AG09309 (cell line): Measurements from ENCODE around the gene MRE11.
"Not testable (repeated sequence)": the region's sequence is repeated elsewhere in the genome, so short reads cannot be mapped to it uniquely, and the experiment has no call there.

Experiments
- DNase-seq: peaks from one replicate; pipeline ENCODE4 v3.0.0-alpha.2; 2010; ENCODE audit warnings: low read depth
- H3K4me3 ChIP-seq: 2 replicates; pipeline ENCODE4 v1.5.1; 2011; ENCODE audit warnings: mild to moderate bottlenecking, low read depth, low read length, moderate library complexity; ENCODE audit not compliant: control insufficient read depth
- TF ChIP-seq, protein P1 (sequence below): IDR thresholded peaks from 2 replicates; pipeline ENCODE4 v1.5.1; 2011; ENCODE audit warnings: mild to moderate bottlenecking, low read depth, low read length, inconsistent platforms; ENCODE audit not compliant: insufficient read depth, control insufficient read depth; ENCODE audit errors: missing control alignments

MRE11 gene

DNA sequence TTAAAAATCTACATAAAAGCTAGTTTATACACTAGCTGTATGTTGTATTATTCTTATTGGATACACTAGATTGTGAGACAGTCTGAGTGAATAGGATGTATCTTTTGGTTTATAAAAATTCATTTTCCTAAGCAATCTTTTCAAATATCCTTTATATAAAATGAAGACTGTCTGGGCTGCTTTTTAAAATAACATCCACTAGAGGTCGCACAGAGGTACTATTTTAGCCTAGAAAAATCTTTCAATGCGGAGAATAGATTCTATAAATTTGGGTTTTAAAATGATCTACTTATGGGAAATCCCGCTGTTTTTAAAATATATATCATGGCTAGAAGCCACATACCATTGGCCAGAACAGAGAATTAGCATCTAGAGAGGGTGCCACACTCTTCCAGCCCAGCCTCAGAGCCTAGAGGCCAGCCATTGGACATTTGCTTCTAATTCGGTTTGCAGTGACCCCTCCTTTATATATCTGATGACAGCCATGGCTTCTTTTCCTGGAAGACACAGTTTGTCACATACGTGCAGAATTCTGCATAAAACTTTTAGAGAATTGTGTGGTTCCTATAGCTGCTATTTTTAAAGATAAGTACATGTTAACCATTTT, 25.9 kb upstream of the MRE11 start:
- no peak for DNase-seq
- no peak overlapping the region for H3K4me3 ChIP-seq
- TF ChIP-seq, protein P1, sequence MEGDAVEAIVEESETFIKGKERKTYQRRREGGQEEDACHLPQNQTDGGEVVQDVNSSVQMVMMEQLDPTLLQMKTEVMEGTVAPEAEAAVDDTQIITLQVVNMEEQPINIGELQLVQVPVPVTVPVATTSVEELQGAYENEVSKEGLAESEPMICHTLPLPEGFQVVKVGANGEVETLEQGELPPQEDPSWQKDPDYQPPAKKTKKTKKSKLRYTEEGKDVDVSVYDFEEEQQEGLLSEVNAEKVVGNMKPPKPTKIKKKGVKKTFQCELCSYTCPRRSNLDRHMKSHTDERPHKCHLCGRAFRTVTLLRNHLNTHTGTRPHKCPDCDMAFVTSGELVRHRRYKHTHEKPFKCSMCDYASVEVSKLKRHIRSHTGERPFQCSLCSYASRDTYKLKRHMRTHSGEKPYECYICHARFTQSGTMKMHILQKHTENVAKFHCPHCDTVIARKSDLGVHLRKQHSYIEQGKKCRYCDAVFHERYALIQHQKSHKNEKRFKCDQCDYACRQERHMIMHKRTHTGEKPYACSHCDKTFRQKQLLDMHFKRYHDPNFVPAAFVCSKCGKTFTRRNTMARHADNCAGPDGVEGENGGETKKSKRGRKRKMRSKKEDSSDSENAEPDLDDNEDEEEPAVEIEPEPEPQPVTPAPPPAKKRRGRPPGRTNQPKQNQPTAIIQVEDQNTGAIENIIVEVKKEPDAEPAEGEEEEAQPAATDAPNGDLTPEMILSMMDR, result peak; percentile 49

DNA sequence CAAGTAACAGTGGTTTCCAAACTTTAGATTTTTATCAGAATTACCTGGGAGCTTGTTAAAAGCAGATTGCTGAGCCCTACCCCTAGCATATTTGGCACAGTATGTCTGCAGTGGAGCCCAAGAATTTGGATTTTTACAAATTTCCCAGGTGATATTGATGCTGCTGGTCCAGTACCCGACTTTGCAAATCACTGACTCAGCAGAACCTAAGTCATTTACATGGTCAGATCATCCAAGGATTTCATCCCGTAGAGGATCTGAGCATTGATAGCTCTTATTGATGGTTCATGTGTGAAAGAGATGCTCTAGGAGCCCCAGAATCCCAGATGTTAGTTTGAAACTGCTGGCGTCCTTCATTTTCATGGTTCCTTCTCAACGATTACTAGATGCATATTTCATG, 24.7 kb upstream of the MRE11 start:
- TF ChIP-seq, protein P1, result no peak
- DNase-seq, result no peak
- no peak overlapping the region for H3K4me3 ChIP-seq

DNA sequence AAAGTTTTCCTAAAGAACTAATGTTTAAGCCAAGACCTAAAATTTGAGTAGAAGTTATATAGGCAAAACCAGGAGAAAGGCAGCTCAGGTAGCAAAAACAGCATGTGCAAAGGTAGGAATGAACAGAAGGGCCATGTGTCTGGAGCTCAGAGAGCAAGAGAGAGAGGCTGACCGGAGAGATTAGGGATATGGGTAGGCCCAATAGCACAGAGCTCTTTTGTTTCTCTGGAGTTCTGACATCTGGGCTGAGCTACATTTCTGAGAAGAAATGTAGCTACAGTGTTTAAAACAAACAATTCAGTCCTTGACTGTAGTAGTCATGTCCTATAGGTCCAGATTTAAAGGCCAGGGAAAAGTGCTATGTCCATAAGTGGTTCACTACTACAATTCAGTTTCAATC, 23.1 kb upstream of the MRE11 start:
- DNase-seq, result no peak
- H3K4me3 ChIP-seq, result no peak overlapping the region
- TF ChIP-seq, protein P1, result no peak

DNA sequence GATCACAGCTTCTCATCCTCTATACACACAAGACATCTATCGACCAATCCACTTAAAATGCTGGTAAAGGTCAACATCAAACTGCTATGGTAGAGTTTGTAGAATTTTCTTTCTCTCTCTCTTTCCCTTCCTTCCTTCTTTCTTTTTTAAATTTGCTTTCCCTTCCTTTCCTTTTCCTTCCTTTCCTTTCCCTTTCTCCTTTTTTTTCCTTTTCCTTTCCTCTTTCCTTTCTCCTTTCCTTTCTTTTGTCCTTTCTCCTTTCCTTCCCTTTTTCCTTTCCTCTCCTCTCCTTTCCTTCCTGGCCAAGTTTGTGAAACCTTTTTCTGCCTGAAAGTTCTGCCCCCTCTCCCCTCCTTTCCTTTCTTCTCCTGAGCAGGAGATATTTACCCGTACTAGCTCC, 21.8 kb upstream of the MRE11 start:
- no peak for DNase-seq
- TF ChIP-seq, protein P1, result no peak
- H3K4me3 ChIP-seq, result no peak overlapping the region

DNA sequence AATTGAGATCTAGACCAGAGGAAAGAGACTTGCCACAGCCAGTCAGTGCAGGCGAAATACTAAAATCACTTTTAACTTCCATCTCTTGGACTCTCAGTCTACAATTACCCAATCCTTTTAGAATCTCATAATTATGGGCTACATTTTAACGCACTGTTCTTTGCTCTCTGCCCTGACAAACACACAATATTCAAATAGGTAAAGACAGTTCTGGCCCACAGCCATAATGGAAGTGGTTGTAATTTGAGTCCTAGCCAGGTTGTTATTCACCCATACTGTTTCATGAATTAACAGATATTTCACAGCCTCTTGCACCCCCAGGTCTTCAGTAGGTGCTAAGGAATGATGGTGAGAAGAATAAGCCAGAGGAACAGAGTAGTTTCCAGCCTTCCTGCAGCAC, 19.4 kb upstream of the MRE11 start:
- H3K4me3 ChIP-seq, result no peak overlapping the region
- DNase-seq, result no peak
- TF ChIP-seq, protein P1, result no peak

DNA sequence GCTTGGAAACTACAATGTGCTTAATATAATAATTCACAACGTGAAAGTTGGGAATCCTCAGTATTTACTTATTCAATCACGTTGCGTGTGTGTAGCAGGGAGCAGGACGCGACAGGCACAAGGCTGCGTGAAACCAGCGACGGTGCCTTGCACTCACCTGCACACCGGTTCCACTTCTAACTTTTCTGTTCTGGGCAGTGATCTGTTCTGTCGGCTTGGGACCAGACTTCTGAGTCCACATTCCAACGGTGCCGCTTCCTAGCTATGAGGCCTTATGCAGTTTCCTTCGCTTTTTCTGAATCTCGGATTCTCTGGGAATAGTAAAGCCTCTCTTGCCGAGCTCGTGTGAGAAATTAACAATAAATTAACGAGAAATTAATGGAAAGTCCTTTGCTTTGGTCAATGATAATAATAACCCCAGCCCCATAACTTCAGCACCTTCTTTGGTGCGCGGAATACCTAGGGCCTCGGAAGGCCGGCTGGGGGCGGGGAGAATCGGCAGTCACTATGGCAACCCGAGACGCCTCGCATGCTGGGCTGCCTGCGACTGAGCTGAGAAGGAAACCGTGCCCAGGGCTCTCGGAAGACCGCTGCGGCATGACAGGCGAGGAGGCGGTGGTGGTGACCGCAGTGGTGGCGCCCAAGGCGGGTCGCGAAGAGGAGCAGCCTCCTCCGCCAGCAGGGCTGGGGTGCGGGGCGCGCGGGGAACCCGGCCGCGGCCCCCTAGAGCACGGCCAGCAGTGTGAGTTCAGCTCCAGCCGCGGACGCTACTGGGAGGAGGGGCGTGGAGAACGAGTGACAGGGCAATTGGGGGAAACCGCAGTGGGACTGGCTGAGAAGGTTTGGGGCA, 18.5 kb upstream of the MRE11 start, which contains the start of gene C11orf97:
Gene C11orf97 (plus strand): TSS at position 530 of the 850 bp plus-strand sequence. CDS start 68 bp downstream, at position 598.
- peak within 1 kb of the TSS; percentile 54 for H3K4me3 ChIP-seq
- no peak for DNase-seq
- TF ChIP-seq, protein P1, result no peak

DNA sequence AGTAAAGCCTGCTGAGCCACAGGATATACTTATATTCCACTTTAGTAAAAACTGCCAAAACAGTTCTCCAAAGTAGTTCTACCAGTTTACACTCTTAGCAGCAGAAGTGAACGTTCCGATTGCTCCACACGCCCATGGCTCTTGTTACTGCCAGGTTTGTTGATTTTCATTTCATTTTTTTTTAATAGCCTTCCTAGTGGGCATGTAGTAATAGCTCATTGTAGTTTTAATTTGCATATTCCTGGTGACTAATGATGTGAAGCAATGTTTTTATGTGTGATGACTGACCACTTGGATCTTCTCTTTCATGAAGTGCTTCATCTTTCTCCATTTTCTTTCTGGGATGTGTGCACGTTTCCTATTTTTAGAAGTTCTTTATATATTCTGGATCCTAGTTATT, 13.8 kb upstream of the MRE11 start:
- TF ChIP-seq, protein P1, result no peak
- no peak overlapping the region for H3K4me3 ChIP-seq
- DNase-seq, result no peak

DNA sequence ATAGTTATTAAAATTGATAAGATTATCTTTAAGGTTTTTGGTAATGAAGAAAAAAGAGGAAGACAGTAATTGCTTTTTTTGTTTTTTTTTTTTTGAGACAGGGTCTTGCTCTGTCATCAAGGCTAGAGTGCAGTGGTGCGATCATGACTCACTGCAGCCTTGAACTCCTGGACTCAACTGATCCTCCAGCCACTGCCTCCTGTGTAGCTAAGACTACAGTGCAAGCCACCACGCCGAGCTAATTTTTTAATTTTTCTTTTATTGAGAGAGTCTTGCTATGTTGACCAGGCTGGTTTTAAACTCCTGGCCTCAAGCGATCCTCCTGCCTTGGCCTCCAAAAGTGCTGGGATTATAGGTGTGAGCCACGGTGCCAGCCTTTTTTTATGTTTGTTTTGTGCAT, 12.9 kb upstream of the MRE11 start:
- DNase-seq, result not testable (repeated sequence)

More for the DNA sequence above, 12.9 kb upstream of the MRE11 start:
- not testable (repeated sequence) for H3K4me3 ChIP-seq
